ENCODE data around the gene DEAF1. TPM values are rescaled to one million over a fixed set of nuclear protein-coding genes. Genes with fewer than 3 reads are reported as not detected.
A peak's percentile ranks its signal among the peaks of the same experiment; 100 is the strongest.

Gene DEAF1
- total and polyA plus RNA-seq, 2 of the 13 experiments (the other 11 are each of a cell fraction or from before 2014, with no cell fraction given) = 22.3 to 29.6 TPM

DNA sequence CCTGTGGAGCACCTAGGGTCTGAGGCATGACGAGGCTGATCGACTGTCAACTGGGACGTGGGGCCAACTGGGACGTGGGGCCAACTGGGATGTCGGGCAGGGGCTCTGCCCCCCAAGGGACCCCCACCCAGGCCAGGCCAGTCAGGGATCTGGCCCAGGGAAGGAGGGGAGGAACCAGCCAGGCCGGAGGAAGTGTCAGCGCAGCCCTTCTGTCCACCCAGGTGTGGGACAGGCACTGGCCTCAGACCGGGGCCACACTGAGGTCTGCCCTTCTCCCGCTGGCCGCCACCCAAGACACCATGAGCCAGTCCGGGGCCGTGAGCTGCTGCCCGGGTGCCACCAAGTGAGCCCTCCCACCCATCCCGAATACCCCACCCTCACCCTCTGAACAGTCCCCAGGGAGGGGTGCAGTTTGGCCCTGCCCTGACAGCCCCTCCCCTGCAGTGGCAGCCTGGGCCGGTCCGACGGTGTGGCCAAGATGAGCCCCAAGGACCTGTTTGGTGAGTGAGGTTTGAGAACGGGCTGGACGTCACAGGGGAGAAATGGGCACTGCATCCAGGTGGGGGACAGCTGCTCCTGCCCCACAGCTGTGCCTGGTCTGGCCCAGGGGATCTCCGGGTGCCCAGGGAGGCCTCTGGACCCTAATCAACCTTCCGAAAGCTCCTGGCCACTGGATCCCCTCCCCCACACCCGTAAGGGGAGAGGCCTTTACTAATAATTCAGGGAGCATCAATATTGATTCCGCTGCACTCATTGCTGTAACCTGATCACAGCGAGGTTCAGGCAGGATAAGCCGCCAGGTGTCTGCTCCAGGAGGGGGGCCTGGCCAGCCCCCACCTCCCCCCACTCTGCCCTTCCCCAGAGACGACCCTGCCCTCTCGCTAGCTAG lies 14.3 kb upstream of the DEAF1 start:
- DNase-seq (ENCODE audit: low spot score) (no peak), FAIRE-seq (no peak), ATAC-seq (no peak)
- Histone ChIP-seq H3K4me1 (ENCODE audit: insufficient read depth, low read length) (peaks cover 74% of the 10 kb centered on the region), H3K4me2 (ENCODE audit: low read depth, low read length) (peak overlapping the region; percentile 59), H3K9ac (ENCODE audit: insufficient read depth, low read depth, low read length) (peak overlapping the region; percentile 36; the same call in 1 of the 2 replicates), H3K27me3 (ENCODE audit: control insufficient read depth in 1 of 2, insufficient read depth in 2 of 2, low read length in 2 of 2) (no peaks in the 10 kb centered on the region; a peak in 1 of 5 replicates), H3K4me3 (replicated peaks in 1 of 3; ENCODE audit: insufficient read depth in 1 of 3, low read depth in 2 of 3, low read length in 3 of 3) (peak overlapping the region in 1 of 3 experiments; percentile 50; a peak in 2 of 6 replicates), H3K79me2 (ENCODE audit: insufficient read depth, low read length) (peaks cover 45% of the 10 kb centered on the region), H3K9me3 (ENCODE audit: low read length) (no peaks in the 10 kb centered on the region), H3K27ac (ENCODE audit: extremely low read length, insufficient read depth, low read length) (peak overlapping the region; percentile 62), H4K20me1 (ENCODE audit: insufficient read depth, low read length) (0 out of 2 replicates have a peak, but pooled peaks cover 5% of the 10 kb centered on the region), H2AFZ (ENCODE audit: low read length) (no peak overlapping the region), H3K36me3 (replicated peaks in 1 of 2; ENCODE audit: control insufficient read depth in 1 of 2, insufficient read depth in 2 of 2, low read length in 2 of 2) (no peaks in the 10 kb centered on the region; a peak in 1 of 5 replicates)
- in situ Hi-C loops (cut with HindIII; ENCODE audit: extremely low pct_ligation_motif_present, low pct_unique_long_range_greater_than_20kb) (no loop called here), intact Hi-C loops (cut with micrococcal nuclease; ENCODE audit: unreplicated experiment) (loop anchor here (10.0 kb wide), 1 partner anchor 55 kb away; no protein-coding TSS in a partner anchor)
- 71% methylated on average over 4 of the region's 27 CpGs for WGBS (ENCODE audit: low lambda C conversion rate)
- no TSS peak for BruUV-seq (replicated peaks)
- POLR2A ChIA-PET = interaction anchor here (7.9 kb wide), 1 partner anchor 12 kb away, joined by 191 read pairs; the partner anchor contains the start of genes DEAF1 and TMEM80
- CTCF ChIA-PET (ENCODE audit: low intra/inter-chr PET ratio, low total read pairs) = no interaction called here
- TF ChIP-seq, protein P1, sequence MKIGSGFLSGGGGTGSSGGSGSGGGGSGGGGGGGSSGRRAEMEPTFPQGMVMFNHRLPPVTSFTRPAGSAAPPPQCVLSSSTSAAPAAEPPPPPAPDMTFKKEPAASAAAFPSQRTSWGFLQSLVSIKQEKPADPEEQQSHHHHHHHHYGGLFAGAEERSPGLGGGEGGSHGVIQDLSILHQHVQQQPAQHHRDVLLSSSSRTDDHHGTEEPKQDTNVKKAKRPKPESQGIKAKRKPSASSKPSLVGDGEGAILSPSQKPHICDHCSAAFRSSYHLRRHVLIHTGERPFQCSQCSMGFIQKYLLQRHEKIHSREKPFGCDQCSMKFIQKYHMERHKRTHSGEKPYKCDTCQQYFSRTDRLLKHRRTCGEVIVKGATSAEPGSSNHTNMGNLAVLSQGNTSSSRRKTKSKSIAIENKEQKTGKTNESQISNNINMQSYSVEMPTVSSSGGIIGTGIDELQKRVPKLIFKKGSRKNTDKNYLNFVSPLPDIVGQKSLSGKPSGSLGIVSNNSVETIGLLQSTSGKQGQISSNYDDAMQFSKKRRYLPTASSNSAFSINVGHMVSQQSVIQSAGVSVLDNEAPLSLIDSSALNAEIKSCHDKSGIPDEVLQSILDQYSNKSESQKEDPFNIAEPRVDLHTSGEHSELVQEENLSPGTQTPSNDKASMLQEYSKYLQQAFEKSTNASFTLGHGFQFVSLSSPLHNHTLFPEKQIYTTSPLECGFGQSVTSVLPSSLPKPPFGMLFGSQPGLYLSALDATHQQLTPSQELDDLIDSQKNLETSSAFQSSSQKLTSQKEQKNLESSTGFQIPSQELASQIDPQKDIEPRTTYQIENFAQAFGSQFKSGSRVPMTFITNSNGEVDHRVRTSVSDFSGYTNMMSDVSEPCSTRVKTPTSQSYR (CRISPR knock-in tag; IDR thresholded peaks at IDR 0.05; ENCODE audit: borderline replicate concordance) = peak; percentile 51; the same call in 1 of the 2 replicates
- TF ChIP-seq KAT7 (CRISPR knock-in tag; IDR thresholded peaks at IDR 0.05; ENCODE audit: borderline replicate concordance) (no peak), PRPF4 (IDR thresholded peaks at IDR 0.05; ENCODE audit: low read depth, low read length, poor library complexity, severe bottlenecking) (peak; percentile 49), AKAP8 (CRISPR knock-in tag; IDR thresholded peaks at IDR 0.05) (peak; percentile 42; the same call in 1 of the 2 replicates), RBFOX2 (IDR thresholded peaks at IDR 0.05; ENCODE audit: low read depth, low read length) (peak; percentile 71), AGO2 (optimal IDR thresholded peaks at IDR 0.05; ENCODE audit: low read depth, low read length) (peak; percentile 90), HNRNPK (IDR thresholded peaks at IDR 0.05; ENCODE audit: low read depth, low read length, poor library complexity, severe bottlenecking) (peak; percentile 1), TBX3 (IDR thresholded peaks at IDR 0.05; ENCODE audit: borderline replicate concordance) (no peak), POLR2G (IDR thresholded peaks at IDR 0.05; ENCODE audit: low read depth, low read length) (peak; percentile 32), POLR2AphosphoS5 (IDR thresholded peaks at IDR 0.05; ENCODE audit: low read depth, low read length) (peak; percentile 12; the same call in 1 of the 2 replicates), ZNF326 (CRISPR knock-in tag; IDR thresholded peaks at IDR 0.05; ENCODE audit: borderline replicate concordance) (0 out of 2 replicates have a peak, but pooled peaks have one; percentile 22), KDM2A (CRISPR knock-in tag; IDR thresholded peaks at IDR 0.05; ENCODE audit: borderline replicate concordance, low read depth) (0 out of 2 replicates have a peak, but pooled peaks have one; percentile 17)
- TF ChIP-seq, protein P2, sequence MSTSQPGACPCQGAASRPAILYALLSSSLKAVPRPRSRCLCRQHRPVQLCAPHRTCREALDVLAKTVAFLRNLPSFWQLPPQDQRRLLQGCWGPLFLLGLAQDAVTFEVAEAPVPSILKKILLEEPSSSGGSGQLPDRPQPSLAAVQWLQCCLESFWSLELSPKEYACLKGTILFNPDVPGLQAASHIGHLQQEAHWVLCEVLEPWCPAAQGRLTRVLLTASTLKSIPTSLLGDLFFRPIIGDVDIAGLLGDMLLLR (CRISPR knock-in tag; IDR thresholded peaks at IDR 0.05) = no peak
- TF ChIP-seq, protein P3, sequence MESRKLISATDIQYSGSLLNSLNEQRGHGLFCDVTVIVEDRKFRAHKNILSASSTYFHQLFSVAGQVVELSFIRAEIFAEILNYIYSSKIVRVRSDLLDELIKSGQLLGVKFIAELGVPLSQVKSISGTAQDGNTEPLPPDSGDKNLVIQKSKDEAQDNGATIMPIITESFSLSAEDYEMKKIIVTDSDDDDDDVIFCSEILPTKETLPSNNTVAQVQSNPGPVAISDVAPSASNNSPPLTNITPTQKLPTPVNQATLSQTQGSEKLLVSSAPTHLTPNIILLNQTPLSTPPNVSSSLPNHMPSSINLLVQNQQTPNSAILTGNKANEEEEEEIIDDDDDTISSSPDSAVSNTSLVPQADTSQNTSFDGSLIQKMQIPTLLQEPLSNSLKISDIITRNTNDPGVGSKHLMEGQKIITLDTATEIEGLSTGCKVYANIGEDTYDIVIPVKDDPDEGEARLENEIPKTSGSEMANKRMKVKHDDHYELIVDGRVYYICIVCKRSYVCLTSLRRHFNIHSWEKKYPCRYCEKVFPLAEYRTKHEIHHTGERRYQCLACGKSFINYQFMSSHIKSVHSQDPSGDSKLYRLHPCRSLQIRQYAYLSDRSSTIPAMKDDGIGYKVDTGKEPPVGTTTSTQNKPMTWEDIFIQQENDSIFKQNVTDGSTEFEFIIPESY (CRISPR knock-in tag; IDR thresholded peaks at IDR 0.05) = peak; percentile 89
